Ecto neural progenitor cell (in vitro differentiated cells): ENCODE data around the gene ZNF366.

Experiments
- DNase-seq: peaks from one replicate; pipeline ENCODE4 v3.0.0-alpha.2; 2018; ENCODE audit warnings: low spot score

The ZNF366 gene

GRCh38 chr5:72441094-72441723 is 66.0 kb downstream of the ZNF366 start:
- no peak for DNase-seq

DNA sequence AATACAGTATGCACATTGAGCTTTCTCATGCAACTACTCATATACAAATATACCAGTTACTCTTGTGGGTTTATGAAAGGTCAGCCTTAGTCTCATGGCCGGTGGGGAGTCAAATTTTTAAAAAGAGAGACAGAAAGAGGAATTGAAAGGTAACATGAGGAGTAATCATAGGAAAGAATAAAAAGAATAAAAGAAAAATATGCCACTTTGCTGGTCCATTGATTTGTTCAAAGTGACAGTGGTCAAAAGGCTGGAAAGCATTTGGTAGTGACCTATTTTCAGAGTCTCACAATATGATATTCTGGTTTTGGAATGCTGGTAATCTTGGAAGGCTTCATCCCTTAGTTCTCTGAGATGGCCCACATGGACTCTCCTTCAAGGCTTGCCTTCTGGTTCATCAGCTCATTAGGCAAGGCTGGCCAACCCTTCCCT is 67.0 kb downstream of the ZNF366 start:
- DNase-seq = no peak

DNA sequence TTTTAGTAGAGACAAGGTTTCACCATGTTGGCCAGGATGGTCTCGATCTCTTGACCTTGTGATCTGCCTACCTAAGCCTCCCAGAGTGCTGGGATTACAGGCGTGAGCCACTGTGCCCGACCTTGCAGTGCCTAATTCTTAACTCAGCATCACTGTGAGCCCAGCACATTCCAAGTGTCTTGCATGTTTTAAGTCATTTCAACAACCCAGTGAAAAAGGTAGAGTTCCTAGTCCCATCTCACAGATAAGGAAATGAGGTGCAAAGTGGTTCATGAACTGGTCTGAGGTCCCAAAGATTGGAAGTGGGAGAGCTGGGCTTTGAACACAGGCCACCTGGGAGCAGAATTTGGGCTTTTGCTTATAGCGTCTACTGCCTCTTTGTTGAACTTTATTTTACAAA is 68.0 kb downstream of the ZNF366 start:
- DNase-seq = no peak

GRCh38 chr5:72438141-72438540 is 69.1 kb downstream of the ZNF366 start:
- no peak for DNase-seq

DNA sequence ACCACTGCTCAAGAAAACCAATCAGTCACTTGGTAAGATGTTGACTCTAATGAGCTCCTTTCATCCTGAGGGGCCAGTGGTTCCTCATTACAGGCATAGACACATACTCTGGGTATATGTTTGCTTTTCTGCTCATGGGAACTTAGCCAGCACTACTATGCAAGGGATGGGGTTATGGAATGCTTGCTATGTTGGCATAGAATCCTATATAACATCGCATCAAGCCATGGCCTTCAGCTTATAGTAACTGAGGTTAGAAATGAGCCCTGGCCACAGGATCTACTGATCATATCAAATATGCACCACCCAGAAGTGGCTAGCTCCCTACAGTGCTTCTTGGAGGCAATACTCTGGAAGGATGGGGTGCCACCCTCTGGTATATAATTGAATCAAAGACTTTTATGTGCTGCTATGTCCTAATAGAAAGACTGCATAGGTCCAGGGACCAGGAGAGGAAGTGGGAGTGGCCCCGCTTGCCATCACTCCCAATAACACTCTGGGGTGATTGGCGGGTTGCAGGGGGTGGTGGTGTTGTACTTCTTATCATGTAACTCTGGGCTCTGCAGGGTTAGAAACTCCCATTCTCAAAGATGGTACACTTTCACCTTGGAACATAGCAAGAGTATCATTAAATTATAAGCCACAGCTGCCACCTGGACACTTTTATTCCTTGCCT is 70.3 kb downstream of the ZNF366 start:
- no peak for DNase-seq

DNA sequence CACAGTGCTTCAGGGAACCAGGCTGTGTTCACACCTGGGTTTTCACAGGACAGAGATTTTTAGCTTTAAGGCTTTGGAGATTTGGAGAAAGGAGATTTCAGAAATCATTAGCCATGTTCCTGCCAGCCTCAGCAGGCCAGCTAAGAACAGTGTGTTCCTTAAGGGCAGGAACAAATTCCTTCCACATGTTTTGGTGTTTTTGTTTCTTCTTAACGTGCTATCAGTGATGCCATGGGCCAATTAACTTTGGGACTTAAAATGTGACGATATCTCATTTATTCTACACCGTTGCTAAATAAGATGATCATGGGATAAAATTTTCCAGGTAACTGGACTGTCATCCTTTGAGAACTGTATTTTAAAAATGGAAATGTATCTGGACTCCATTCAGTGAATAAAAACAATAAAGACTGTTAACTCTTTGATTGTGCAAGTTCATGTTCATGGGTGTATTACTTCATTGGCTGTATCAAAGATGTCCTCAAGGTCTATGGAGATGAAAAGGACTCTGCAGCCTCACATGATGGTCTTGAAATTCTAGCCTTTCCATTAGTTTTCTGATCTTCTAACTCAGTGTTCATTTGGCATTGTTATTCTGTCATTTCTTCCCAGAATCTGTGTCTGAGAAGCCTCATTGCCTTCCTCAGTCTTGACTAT is 72.3 kb downstream of the ZNF366 start:
- no peak for DNase-seq

DNA sequence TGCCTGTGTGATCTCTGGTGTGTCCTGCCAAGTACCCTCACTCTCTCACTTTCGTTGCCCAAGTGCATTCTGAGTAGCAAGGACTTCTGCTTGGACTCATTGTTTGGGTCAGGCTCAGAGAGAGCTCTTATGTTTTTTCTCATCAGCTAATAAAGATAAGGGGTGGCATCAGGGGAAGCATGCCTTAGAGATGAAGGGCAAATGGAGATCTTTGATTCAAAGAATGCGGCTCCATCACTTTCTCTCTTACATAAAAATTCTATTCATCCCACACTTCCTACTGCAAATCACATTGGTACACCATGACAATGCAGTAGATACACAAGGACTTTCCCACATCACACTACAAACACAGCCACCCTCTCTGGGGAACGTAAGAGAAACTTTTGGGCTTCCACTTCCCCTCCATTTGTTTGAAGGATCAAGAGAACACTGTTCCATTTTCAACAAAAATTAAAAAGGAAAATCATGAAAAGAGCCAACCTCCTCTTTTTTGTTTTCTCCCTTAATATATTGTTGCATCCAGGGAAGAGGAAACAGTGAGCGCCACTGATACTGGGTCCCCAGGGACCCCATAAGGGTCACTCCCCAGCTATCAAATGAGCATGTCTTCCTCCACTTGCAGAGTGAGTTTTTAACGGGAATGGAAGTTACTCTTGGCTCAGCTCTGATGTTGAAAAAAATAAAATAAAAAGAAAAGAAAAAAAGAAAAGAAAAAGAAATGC is 73.0 kb downstream of the ZNF366 start:
- DNase-seq = no peak

DNA sequence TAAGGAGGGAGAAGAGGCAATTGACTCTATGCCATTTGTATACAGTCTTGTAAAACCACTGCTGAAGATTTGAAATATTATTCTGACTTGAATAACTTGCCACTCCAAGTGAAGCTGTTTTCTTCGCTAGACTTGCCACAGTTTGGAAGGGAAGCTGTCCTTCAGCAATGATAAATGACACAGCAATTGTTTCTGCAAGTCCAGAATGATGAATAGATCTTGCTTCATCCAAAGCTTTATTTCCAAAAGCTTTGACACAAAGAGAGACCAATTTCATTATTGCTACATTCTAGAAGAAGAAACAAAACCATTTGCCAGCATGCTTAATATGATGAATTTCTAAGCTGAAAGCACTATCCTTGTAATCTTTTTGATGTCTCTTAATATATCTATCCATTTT is 73.7 kb downstream of the ZNF366 start:
- no peak for DNase-seq

- DNase-seq = no peak
Measured at GRCh38 chr5:72428669-72429068, 78.5 kb downstream of the ZNF366 start.

GRCh38 chr5:72427488-72428437 is 79.4 kb downstream of the ZNF366 start:
- peak; percentile 55 for DNase-seq

DNA sequence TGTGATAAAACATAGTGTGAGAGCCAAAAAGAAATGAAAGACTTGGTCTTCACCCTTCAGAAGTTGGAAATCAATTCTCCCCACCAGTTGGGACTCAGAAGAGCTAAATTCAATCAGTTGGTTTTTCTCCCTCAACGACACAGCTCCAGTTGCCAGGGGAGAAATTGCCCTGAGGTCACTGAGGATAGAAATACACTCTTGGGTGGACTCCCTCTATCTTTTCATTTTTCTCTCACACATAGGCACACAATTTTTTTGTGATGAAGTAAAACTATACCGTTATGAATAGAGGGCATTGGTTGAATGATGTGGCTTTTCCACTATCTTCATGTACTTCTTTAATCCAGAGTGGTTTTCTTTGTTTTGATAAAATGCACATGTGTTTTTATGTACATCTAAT is 80.2 kb downstream of the ZNF366 start:
- DNase-seq = no peak

DNA sequence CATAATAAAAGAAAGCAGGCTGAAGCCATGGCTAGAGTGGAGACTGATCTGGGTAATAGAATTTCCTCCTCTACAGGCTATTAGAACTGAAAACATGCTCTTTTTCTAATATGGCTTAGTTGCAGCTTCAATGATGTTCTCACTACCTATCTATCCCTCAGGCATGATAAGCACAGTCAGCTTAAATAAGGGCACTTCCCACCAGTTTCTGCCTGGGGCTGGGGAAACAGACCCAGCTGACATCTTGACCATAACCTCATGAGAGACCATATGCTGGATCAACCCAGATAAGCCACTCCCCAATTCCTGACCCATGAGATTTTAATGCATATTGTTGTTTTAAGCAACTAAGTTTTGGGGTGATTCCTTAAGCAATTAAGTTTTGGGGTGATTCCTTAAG is 81.2 kb downstream of the ZNF366 start:
- DNase-seq = no peak

GRCh38 chr5:72418271-72418670 is 88.9 kb downstream of the ZNF366 start:
- DNase-seq = no peak

DNA sequence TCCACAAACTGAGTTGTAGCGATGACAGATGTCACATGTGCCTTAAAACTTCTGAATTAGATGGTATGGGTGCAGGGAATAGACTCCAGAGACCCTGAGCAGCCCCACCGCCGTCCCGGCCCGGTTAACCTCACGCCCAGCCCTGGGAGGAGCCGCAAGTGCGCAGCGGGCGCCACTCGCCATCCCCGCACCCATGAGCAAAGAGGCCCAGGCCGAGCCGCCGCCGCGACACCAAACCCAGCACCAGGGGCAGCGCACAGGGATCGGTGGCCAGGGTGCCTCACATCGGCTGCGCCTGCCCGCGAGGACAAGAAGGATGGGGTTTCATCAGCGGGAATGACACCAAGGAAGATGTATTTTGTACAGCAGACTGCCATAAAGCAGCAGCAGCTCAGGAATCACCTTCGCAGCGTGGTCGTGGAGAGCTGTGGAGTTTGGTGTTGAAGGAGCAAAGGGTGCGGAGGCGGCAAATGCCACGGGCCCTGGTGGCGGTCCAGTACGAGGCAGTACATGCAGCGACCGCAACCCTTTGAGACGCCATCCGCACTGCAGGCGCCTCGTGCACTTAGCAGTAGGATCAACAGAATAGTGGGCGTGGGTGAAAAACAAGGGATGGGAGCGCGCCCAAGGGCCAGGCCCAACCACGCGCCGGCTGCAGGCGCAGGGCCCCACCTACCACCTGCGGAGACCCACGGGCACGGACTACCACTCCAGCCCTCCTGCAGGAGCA is 89.7 kb downstream of the ZNF366 start:
- DNase-seq = no peak

- no peak for DNase-seq
Measured at GRCh38 chr5:72415616-72416325, 91.4 kb downstream of the ZNF366 start.

- no peak for DNase-seq
Measured at GRCh38 chr5:72412283-72413055, 94.7 kb downstream of the ZNF366 start.

DNA sequence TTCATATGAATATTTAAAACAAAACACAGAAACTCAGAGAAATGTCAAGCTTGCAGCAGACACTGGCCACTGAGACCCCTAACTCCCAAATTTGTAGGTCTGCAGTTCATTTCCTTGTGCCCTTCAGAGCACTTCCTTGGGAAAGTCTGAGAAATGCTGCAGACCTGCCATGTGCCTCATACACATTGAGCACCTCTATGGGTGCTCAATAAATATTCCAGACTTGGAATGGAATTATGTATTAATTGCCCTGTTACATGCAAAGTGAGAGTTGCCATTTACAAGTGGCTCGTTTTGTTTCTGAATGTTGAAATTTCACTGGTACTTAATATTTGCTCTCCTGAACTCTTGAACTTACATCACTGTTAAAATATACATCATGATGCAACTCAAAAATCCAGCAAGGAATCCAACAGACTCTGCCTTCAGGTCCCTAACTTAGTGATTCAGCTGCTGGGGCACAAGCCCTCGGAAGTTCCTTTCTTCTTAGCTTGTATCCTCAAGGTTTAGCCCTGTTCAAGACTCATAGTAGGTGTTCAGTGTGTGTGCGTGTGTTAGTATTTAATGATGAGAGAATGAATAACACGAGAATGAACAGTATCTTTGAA is 96.4 kb downstream of the ZNF366 start:
- DNase-seq = no peak

- DNase-seq = no peak
Measured at GRCh38 chr5:72408603-72409002, 98.6 kb downstream of the ZNF366 start.

GRCh38 chr5:72408127-72408526 is 99.1 kb downstream of the ZNF366 start:
- peak; percentile 51 for DNase-seq
